Naive thymus-derived CD8-positive, alpha-beta T cell (primary cell): ENCODE results near the gene HERC6. TPM values are rescaled to one million over a fixed set of nuclear protein-coding genes. Genes with fewer than 3 reads are reported as not detected.
"Not testable (repeated sequence)": the region's sequence is repeated elsewhere in the genome, so short reads cannot be mapped to it uniquely, and the experiment has no call there.

Source experiments
- ATAC-seq, 2 donors: fragments of 150-1000 bp; cut with Tn5 transposase in 1 of 2; sonication (Bioruptor Pico), chemical (Tn5 transposase) in 1 of 2; 1 replicate in 1 of 2; 2 replicates in 1 of 2; pipeline ENCODE4 v1.10.0; 2021; ENCODE audit warnings: mild to moderate bottlenecking in 2 of 2, moderate library complexity in 2 of 2
- POLR2A ChIA-PET: fragments of 350-600 bp; sonication (Branson Sonifier 250); formaldehyde crosslinking; loops from one replicate; lab custom pipeline; 2021; ENCODE audit warnings: antibody characterized with exemption; lab: Charles Lee
- DNase-seq, 10 donors: peaks; one replicate each; pipeline versions ENCODE4 v3.0.0 to v3.0.0-alpha.2; 2020 to 2022
- H3K27ac Mint-ChIP-seq, 10 donors: one replicate each; pipeline ENCODE4 v1.8.0; 2020 to 2022; ENCODE audit warnings: mild to moderate bottlenecking in 10 of 10, mixed read lengths in 10 of 10, moderate library complexity in 4 of 10, inconsistent platforms in 1 of 10
- H3K27me3 Mint-ChIP-seq, 5 donors: one replicate each; pipeline ENCODE4 v1.8.0; 2021 to 2022; ENCODE audit warnings: mixed read lengths in 5 of 5
- H3K36me3 Mint-ChIP-seq, 3 donors: one replicate each; pipeline ENCODE4 v1.8.0; 2020 to 2022; ENCODE audit warnings: mixed read lengths in 3 of 3, mild to moderate bottlenecking in 2 of 3, inconsistent platforms in 1 of 3
- H3K4me1 Mint-ChIP-seq, 4 donors: one replicate each; pipeline ENCODE4 v1.8.0; 2021 to 2022; ENCODE audit warnings: mixed read lengths in 4 of 4
- H3K4me3 Mint-ChIP-seq, 10 donors: one replicate each; pipeline ENCODE4 v1.8.0; 2020 to 2022; ENCODE audit warnings: mild to moderate bottlenecking in 10 of 10, mixed read lengths in 10 of 10, moderate library complexity in 6 of 10, inconsistent platforms in 1 of 10
- H3K9me3 Mint-ChIP-seq, 9 donors: one replicate each; pipeline ENCODE4 v1.8.0; 2020 to 2022; ENCODE audit warnings: mixed read lengths in 9 of 9, mild to moderate bottlenecking in 3 of 9, inconsistent platforms in 1 of 9, moderate library complexity in 1 of 9
- polyA plus RNA-seq, 3 donors: library from polyadenylated mRNA; unstranded; fragments of 300-500 nt; fragmentation: Illumina TruSeq; gene quantifications; one replicate each; pipeline ENCODE4 v1.2.3, GENCODE V29; 2021
- total RNA-seq, 8 experiments: library from RNA in 2 of 8; stranded (reverse) in 2 of 8; gene quantifications; one replicate each; pipeline ENCODE4 v1.2.3 and lab custom pipeline; 2021 to 2026

HERC6 gene
- total and polyA plus RNA-seq, 5 experiments from 2014 or later: 10.8 to 35.5 (median 18.4) TPM

- Mint-ChIP-seq H3K4me1 (no peaks in the 10 kb centered on the region), H3K27me3 (no peaks in the 10 kb centered on the region), H3K4me3 (no peak overlapping the region), H3K36me3 (peaks cover 15 to 72% (median 51%) of the 10 kb centered on the region in 3 donors), H3K9me3 (no peaks in the 10 kb centered on the region), H3K27ac (no peak overlapping the region)
- ATAC-seq (no peak), DNase-seq (no peak)
- POLR2A ChIA-PET: no interaction called here
Observed at GRCh38 chr4:88409206-88409605, 30.6 kb downstream of the HERC6 start.

- POLR2A ChIA-PET: no interaction called here
- ATAC-seq: no peak
- H3K27me3 Mint-ChIP-seq: no peaks in the 10 kb centered on the region
- no peak overlapping the region for H3K4me3 Mint-ChIP-seq
- H3K36me3 Mint-ChIP-seq: peaks cover 15 to 72% (median 54%) of the 10 kb centered on the region in 3 donors
- H3K27ac Mint-ChIP-seq: no peak overlapping the region
- H3K9me3 Mint-ChIP-seq: no peaks in the 10 kb centered on the region
- no peak for DNase-seq
- no peaks in the 10 kb centered on the region for H3K4me1 Mint-ChIP-seq
Observed at GRCh38 chr4:88409789-88410188, 31.1 kb downstream of the HERC6 start.

GRCh38 chr4:88411491-88412096 is 32.9 kb downstream of the HERC6 start:
- no peak for DNase-seq
- Mint-ChIP-seq H3K27me3 (no peaks in the 10 kb centered on the region), H3K9me3 (no peaks in the 10 kb centered on the region), H3K4me1 (no peaks in the 10 kb centered on the region), H3K27ac (peak overlapping the region in 2 of 10 donors; percentile 21 to 29), H3K36me3 (peaks cover 15 to 73% (median 58%) of the 10 kb centered on the region in 3 donors), H3K4me3 (no peak overlapping the region)
- ATAC-seq: no peak
- POLR2A ChIA-PET: interaction anchor here (0.6 kb wide), 1 partner anchor 94 kb away, joined by 3 read pairs; no protein-coding TSS in a partner anchor

- H3K27ac Mint-ChIP-seq: no peak overlapping the region
- H3K4me3 Mint-ChIP-seq: no peak overlapping the region
- no peaks in the 10 kb centered on the region for H3K27me3 Mint-ChIP-seq
- H3K36me3 Mint-ChIP-seq: peaks cover 4 to 69% (median 61%) of the 10 kb centered on the region in 3 donors
- no peak for ATAC-seq
- no peaks in the 10 kb centered on the region for H3K4me1 Mint-ChIP-seq
- POLR2A ChIA-PET: no interaction called here
- no peak for DNase-seq
- no peaks in the 10 kb centered on the region for H3K9me3 Mint-ChIP-seq
Observed at GRCh38 chr4:88413801-88414200, 35.1 kb downstream of the HERC6 start.

- Mint-ChIP-seq H3K9me3 (no peaks in the 10 kb centered on the region), H3K36me3 (peaks cover 0 to 61% (median 53%) of the 10 kb centered on the region in 3 donors), H3K4me3 (no peak overlapping the region), H3K27me3 (no peaks in the 10 kb centered on the region), H3K4me1 (peaks cover 0 to under 1% (median 0%) of the 10 kb centered on the region in 4 donors), H3K27ac (no peak overlapping the region)
- no peak for DNase-seq
- ATAC-seq: no peak
- POLR2A ChIA-PET: no interaction called here
Observed at GRCh38 chr4:88414755-88415154, 36.1 kb downstream of the HERC6 start.

GRCh38 chr4:88415982-88416381 is 37.3 kb downstream of the HERC6 start:
- POLR2A ChIA-PET: interaction anchor here (1.0 kb wide), 1 partner anchor 37 kb away, joined by 3 read pairs; the partner anchor contains the start of gene HERC6
- H3K9me3 Mint-ChIP-seq: no peaks in the 10 kb centered on the region
- H3K4me1 Mint-ChIP-seq: peaks cover 0 to 3% (median 0%) of the 10 kb centered on the region in 4 donors
- H3K27ac Mint-ChIP-seq: peak overlapping the region in 1 of 10 donors; percentile 26
- H3K36me3 Mint-ChIP-seq: peaks cover 0 to 53% (median 49%) of the 10 kb centered on the region in 3 donors
- no peaks in the 10 kb centered on the region for H3K27me3 Mint-ChIP-seq
- DNase-seq (no peak), ATAC-seq (no peak)
- no peak overlapping the region for H3K4me3 Mint-ChIP-seq

GRCh38 chr4:88418411-88418810 is 39.8 kb downstream of the HERC6 start:
- Mint-ChIP-seq H3K27ac (peak overlapping the region in 1 of 10 donors; percentile 17), H3K9me3 (no peaks in the 10 kb centered on the region), H3K27me3 (no peaks in the 10 kb centered on the region), H3K4me3 (no peak overlapping the region), H3K36me3 (peaks cover 0 to 59% (median 48%) of the 10 kb centered on the region in 3 donors), H3K4me1 (peaks cover 0 to 3% (median 0%) of the 10 kb centered on the region in 4 donors)
- POLR2A ChIA-PET: no interaction called here
- no peak for DNase-seq
- ATAC-seq: no peak

GRCh38 chr4:88419874-88420273 is 41.2 kb downstream of the HERC6 start:
- DNase-seq (no peak), ATAC-seq (no peak)
- H3K27me3 Mint-ChIP-seq: no peaks in the 10 kb centered on the region
- no peak overlapping the region for H3K4me3 Mint-ChIP-seq
- no peak overlapping the region for H3K27ac Mint-ChIP-seq
- H3K36me3 Mint-ChIP-seq: peaks cover 0 to 49% (median 47%) of the 10 kb centered on the region in 3 donors
- POLR2A ChIA-PET: interaction anchor here (0.7 kb wide), 1 partner anchor 136 kb away, joined by 3 read pairs; the partner anchor contains the start of gene PPM1K
- no peaks in the 10 kb centered on the region for H3K9me3 Mint-ChIP-seq
- peaks cover 0 to 3% (median 0%) of the 10 kb centered on the region in 4 donors for H3K4me1 Mint-ChIP-seq

- H3K27ac Mint-ChIP-seq: no peak overlapping the region
- no peak for DNase-seq
- POLR2A ChIA-PET: no interaction called here
- H3K9me3 Mint-ChIP-seq: no peaks in the 10 kb centered on the region
- peaks cover 0 to 46% (median 42%) of the 10 kb centered on the region in 3 donors for H3K36me3 Mint-ChIP-seq
- no peak for ATAC-seq
- H3K4me3 Mint-ChIP-seq: no peak overlapping the region
- peaks cover 0 to 3% (median 0%) of the 10 kb centered on the region in 4 donors for H3K4me1 Mint-ChIP-seq
- H3K27me3 Mint-ChIP-seq: no peaks in the 10 kb centered on the region
Observed at GRCh38 chr4:88420844-88421243, 42.2 kb downstream of the HERC6 start.

GRCh38 chr4:88422403-88422802 is 43.8 kb downstream of the HERC6 start:
- no peak overlapping the region for H3K27ac Mint-ChIP-seq
- DNase-seq (no peak), ATAC-seq (no peak)
- H3K9me3 Mint-ChIP-seq: no peaks in the 10 kb centered on the region
- H3K27me3 Mint-ChIP-seq: no peaks in the 10 kb centered on the region
- peaks cover 0 to 3% (median 0%) of the 10 kb centered on the region in 4 donors for H3K4me1 Mint-ChIP-seq
- no peak overlapping the region for H3K4me3 Mint-ChIP-seq
- peaks cover 0 to 42% (median 40%) of the 10 kb centered on the region in 3 donors for H3K36me3 Mint-ChIP-seq
- POLR2A ChIA-PET: no interaction called here

- peaks cover 0 to 6% (median 0%) of the 10 kb centered on the region in 9 donors for H3K9me3 Mint-ChIP-seq
- no peaks in the 10 kb centered on the region for H3K4me1 Mint-ChIP-seq
- H3K4me3 Mint-ChIP-seq: no peak overlapping the region
- no peak for ATAC-seq
- H3K27ac Mint-ChIP-seq: no peak overlapping the region
- no peak for DNase-seq
- peaks cover 11 to 67% (median 52%) of the 10 kb centered on the region in 3 donors for H3K36me3 Mint-ChIP-seq
- POLR2A ChIA-PET: no interaction called here
- no peaks in the 10 kb centered on the region for H3K27me3 Mint-ChIP-seq
Observed at GRCh38 chr4:88429401-88429800, 50.7 kb downstream of the HERC6 start.

GRCh38 chr4:88435987-88436693 is 57.5 kb downstream of the HERC6 start:
- POLR2A ChIA-PET: no interaction called here
- peaks cover 8 to 70% (median 46%) of the 10 kb centered on the region in 3 donors for H3K36me3 Mint-ChIP-seq
- DNase-seq (no peak), ATAC-seq (no peak)
- peaks cover 0 to 6% (median 0%) of the 10 kb centered on the region in 9 donors for H3K9me3 Mint-ChIP-seq
- no peak overlapping the region for H3K4me3 Mint-ChIP-seq
- peaks cover 0 to 2% (median 0%) of the 10 kb centered on the region in 4 donors for H3K4me1 Mint-ChIP-seq
- no peaks in the 10 kb centered on the region for H3K27me3 Mint-ChIP-seq
- peak overlapping the region in 1 of 10 donors; percentile 35 for H3K27ac Mint-ChIP-seq

- H3K4me3 Mint-ChIP-seq, POLR2A ChIA-PET, H3K27ac Mint-ChIP-seq, H3K9me3 Mint-ChIP-seq, H3K27me3 Mint-ChIP-seq, DNase-seq, H3K4me1 Mint-ChIP-seq, ATAC-seq: not testable (repeated sequence)
- H3K36me3 Mint-ChIP-seq: peaks cover 13 to 69% (median 52%) of the 10 kb centered on the region in 3 donors
Observed at GRCh38 chr4:88437873-88438272, 59.2 kb downstream of the HERC6 start.
